Endothelial cell of umbilical vein (primary cell): ENCODE results near the gene VANGL1. TPM values are rescaled to one million over a fixed set of nuclear protein-coding genes. Genes with fewer than 3 reads are reported as not detected.

Experiments used
- BruUV-seq: library from RNA; stranded (reverse); fragments of 400-500 nt; replicated peaks from 2 replicates; lab custom pipeline; 2021; lab: Mats Ljungman, UMichigan
- CTCF ChIA-PET: fragments of 300-600, 350-600 bp; sonication (Branson Sonifier 250); formaldehyde crosslinking; loops from one replicate; lab custom pipeline; 2021; ENCODE audit warnings: antibody characterized with exemption, inconsistent platforms; lab: Charles Lee
- POLR2A ChIA-PET: fragments of 300-600, 350-600 bp; sonication (Branson Sonifier 250); formaldehyde crosslinking; loops from one replicate; lab custom pipeline; 2021; ENCODE audit warnings: antibody characterized with exemption, inconsistent platforms; lab: Charles Lee
- DNase-seq: peaks from one replicate; pipeline ENCODE4 v3.0.0-alpha.2; 2011; ENCODE audit warnings: low read depth, low spot score
- FAIRE-seq: peaks from 2 replicates; lab custom pipeline; 2011; peaks lifted over from hg19 to GRCh38; lab: Jason Lieb, UNC
- H2AFZ ChIP-seq: 2 replicates; pipeline ENCODE4 v1.6.0; 2012; ENCODE audit warnings: low read depth, low read length, control low read depth, inconsistent platforms
- H3K27ac ChIP-seq: 2 replicates; pipeline ENCODE4 v1.5.1; 2011; ENCODE audit warnings: low read depth, mild to moderate bottlenecking, control low read depth, low read length, moderate library complexity; ENCODE audit not compliant: insufficient read depth
- H3K27me3 ChIP-seq, 2 experiments: 2 replicates each; pipeline versions ENCODE4 v1.6.0 to v1.6.1; 2011; ENCODE audit warnings: low read length in 2 of 2, mixed read lengths in 1 of 2; ENCODE audit not compliant: control insufficient read depth in 2 of 2, insufficient read depth in 2 of 2
- H3K36me3 ChIP-seq, 2 experiments: 2 replicates in 1 of 2; 3 replicates in 1 of 2; pipeline ENCODE4 v1.5.1; 2011; ENCODE audit warnings: low read length in 2 of 2, mild to moderate bottlenecking in 1 of 2, moderate library complexity in 1 of 2; ENCODE audit not compliant: control insufficient read depth in 2 of 2, insufficient read depth in 2 of 2; ENCODE audit errors: extremely low read depth in 1 of 2
- H3K4me1 ChIP-seq: 3 replicates; pipeline ENCODE4 v1.5.1; 2011; ENCODE audit warnings: mild to moderate bottlenecking, low read length; ENCODE audit not compliant: control insufficient read depth, insufficient read depth; ENCODE audit errors: extremely low read depth
- H3K4me2 ChIP-seq: 2 replicates; pipeline ENCODE4 v1.6.1; 2011; ENCODE audit warnings: low read length, control low read depth, mixed read lengths; ENCODE audit not compliant: insufficient read depth
- H3K4me3 ChIP-seq, 3 experiments: fragments of 200-600 bp in 1 of 3; sonication (generic), shearing (Covaris generic) in 1 of 3; replicated peaks in 1 of 3; 2 replicates each; pipeline ENCODE4 v1.5.1; 2011 to 2016; ENCODE audit warnings: control low read depth in 3 of 3, low read length in 3 of 3, mild to moderate bottlenecking in 2 of 3, inconsistent platforms in 1 of 3, low read depth in 1 of 3, moderate library complexity in 1 of 3; ENCODE audit not compliant: insufficient read depth in 1 of 3
- H3K79me2 ChIP-seq: 2 replicates; pipeline ENCODE4 v1.6.0; 2012; ENCODE audit warnings: low read length, inconsistent platforms; ENCODE audit not compliant: control insufficient read depth, insufficient read depth
- H3K9ac ChIP-seq: replicated peaks from 2 replicates; pipeline ENCODE3; 2011; ENCODE audit warnings: low read length, control low read depth; ENCODE audit not compliant: insufficient read depth; ENCODE audit errors: extremely low read depth
- H3K9me1 ChIP-seq: replicated peaks from 3 replicates; pipeline ENCODE4 v1.6.0; 2011; ENCODE audit warnings: mild to moderate bottlenecking, low read length; ENCODE audit not compliant: control insufficient read depth, insufficient read depth; ENCODE audit errors: extremely low read depth
- H3K9me3 ChIP-seq: replicated peaks from 2 replicates; pipeline ENCODE4 v1.5.1; 2012; ENCODE audit warnings: low read length, inconsistent platforms; ENCODE audit not compliant: control insufficient read depth, insufficient read depth
- H4K20me1 ChIP-seq: replicated peaks from 2 replicates; pipeline ENCODE3; 2011; ENCODE audit warnings: mild to moderate bottlenecking, low read length; ENCODE audit not compliant: control insufficient read depth, insufficient read depth; ENCODE audit errors: extremely low read depth
- EZH2 ChIP-seq: IDR thresholded peaks from 2 replicates; pipeline ENCODE4 v1.6.1; 2012; ENCODE audit warnings: borderline replicate concordance, low read depth, mild to moderate bottlenecking, moderate library complexity, low read length, inconsistent platforms; ENCODE audit not compliant: severe bottlenecking
- FOS ChIP-seq: IDR thresholded peaks from 2 replicates; pipeline ENCODE4 v1.6.1; 2011; ENCODE audit warnings: mild to moderate bottlenecking, low read length, moderate library complexity, borderline replicate concordance; ENCODE audit not compliant: insufficient read depth
- GATA2 ChIP-seq: IDR thresholded peaks from 2 replicates; pipeline ENCODE4 v1.7.0; 2011; ENCODE audit warnings: low read depth, mild to moderate bottlenecking, moderate library complexity, mixed read lengths, low read length; ENCODE audit not compliant: insufficient read length, insufficient read depth
- JUN ChIP-seq: IDR thresholded peaks from 2 replicates; pipeline ENCODE4 v1.6.1; 2011; ENCODE audit warnings: borderline replicate concordance, low read depth; ENCODE audit not compliant: insufficient read length, insufficient read depth
- MYC ChIP-seq: IDR thresholded peaks from one replicate; pipeline ENCODE4 v1.6.1; 2011; ENCODE audit warnings: mild to moderate bottlenecking, low read depth, low read length
- POLR2A ChIP-seq: IDR thresholded peaks from 2 replicates; pipeline ENCODE4 v1.6.1; 2012; ENCODE audit warnings: low read depth, mild to moderate bottlenecking, control low read depth, low read length
- POLR2AphosphoS5 ChIP-seq: IDR thresholded peaks from 2 replicates; pipeline ENCODE4 v1.6.1; 2012; ENCODE audit warnings: low read depth, mild to moderate bottlenecking, control low read depth, low read length, moderate library complexity; ENCODE audit not compliant: insufficient read depth
- dilution Hi-C: fragments of 300-500 bp; cut with MboI; formaldehyde crosslinking; loops from one replicate; pipeline ENCODE4 v1.15.0; 2019; ENCODE audit warnings: low sequenced_read_pairs; ENCODE audit not compliant: extremely low pct_ligation_motif_present
- intact Hi-C: fragments of 100-400 bp; cut with micrococcal nuclease; formaldehyde crosslinking; loops from one replicate; pipeline ENCODE4 v1.10.0; 2022
- polyA plus RNA-seq, 4 experiments: library from polyadenylated mRNA; depleted of rRNA in 3 of 4; stranded (reverse) in 3 of 4; unstranded in 1 of 4; fragments of >200 nt; gene quantifications; 2 replicates each; pipeline versions ENCODE4 v1.2.1 to v1.2.3, GENCODE V29; 2011 to 2012; ENCODE audit warnings: missing spikeins in 1 of 4
- total RNA-seq: library from RNA; stranded (reverse); gene quantifications from 2 replicates; pipeline ENCODE4 v1.2.3, GENCODE V29; 2021
- TF ChIP-seq, protein P1 (sequence below): IDR thresholded peaks from 2 replicates; pipeline ENCODE4 v1.6.1; 2011; ENCODE audit not compliant: insufficient read depth, insufficient read length
- TF ChIP-seq, protein P2 (sequence below), 2 donors: IDR thresholded peaks; 1 replicate in 1 of 2; 2 replicates in 1 of 2; pipeline ENCODE4 v1.5.1; 2011; ENCODE audit warnings: low read length in 2 of 2, mild to moderate bottlenecking in 2 of 2, moderate library complexity in 2 of 2, control low read depth in 1 of 2, inconsistent platforms in 1 of 2, low read depth in 1 of 2; ENCODE audit not compliant: insufficient read depth in 1 of 2; ENCODE audit errors: extremely low read depth in 1 of 2

The VANGL1 gene
- total and polyA plus RNA-seq, 2 donors (not counting 3 experiments of a cell fraction or from before 2014, with no cell fraction given) = 15.0 to 24.8 TPM

DNA sequence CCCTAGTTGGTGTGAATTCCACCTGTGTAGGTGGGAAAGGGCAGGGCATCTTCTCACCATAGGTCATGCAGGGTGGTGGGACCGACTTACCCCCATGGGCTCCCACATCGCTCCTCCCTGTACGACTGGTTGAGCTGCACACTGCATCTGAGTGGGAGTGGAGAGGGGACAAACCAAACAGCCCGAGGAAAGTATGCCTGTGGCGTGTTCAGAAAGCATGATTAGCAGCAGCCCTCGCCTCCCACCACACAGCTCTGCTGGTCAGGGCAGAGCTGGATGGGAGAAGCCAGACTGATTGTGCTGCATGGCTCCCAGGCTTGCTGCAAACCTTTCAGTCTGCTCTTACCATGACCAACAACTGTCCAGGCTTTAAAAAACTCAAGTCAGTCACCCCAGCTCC is 24.4 kb downstream of the VANGL1 start:
- Histone ChIP-seq H3K9ac (no peak overlapping the region), H3K79me2 (peaks cover 4% of the 10 kb centered on the region), H3K4me3 (no peak overlapping the region), H3K27ac (no peak overlapping the region), H3K4me2 (no peak overlapping the region), H3K27me3 (no peaks in the 10 kb centered on the region), H3K9me1 (no peaks in the 10 kb centered on the region), H3K9me3 (no peaks in the 10 kb centered on the region), H4K20me1 (peaks cover 3% of the 10 kb centered on the region), H2AFZ (no peak overlapping the region), H3K36me3 (peaks cover 6 to 16% of the 10 kb centered on the region in 2 experiments), H3K4me1 (peaks cover 9% of the 10 kb centered on the region)
- dilution Hi-C loops = no loop called here
- TF ChIP-seq MYC = no peak
- no peak for TF ChIP-seq JUN
- TF ChIP-seq POLR2AphosphoS5 = no peak
- no peak for TF ChIP-seq POLR2A
- TF ChIP-seq, protein P1, sequence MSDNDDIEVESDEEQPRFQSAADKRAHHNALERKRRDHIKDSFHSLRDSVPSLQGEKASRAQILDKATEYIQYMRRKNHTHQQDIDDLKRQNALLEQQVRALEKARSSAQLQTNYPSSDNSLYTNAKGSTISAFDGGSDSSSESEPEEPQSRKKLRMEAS = no peak
- no peak for TF ChIP-seq FOS
- no peak for TF ChIP-seq EZH2
- TF ChIP-seq GATA2 = no peak
- TF ChIP-seq, protein P2, sequence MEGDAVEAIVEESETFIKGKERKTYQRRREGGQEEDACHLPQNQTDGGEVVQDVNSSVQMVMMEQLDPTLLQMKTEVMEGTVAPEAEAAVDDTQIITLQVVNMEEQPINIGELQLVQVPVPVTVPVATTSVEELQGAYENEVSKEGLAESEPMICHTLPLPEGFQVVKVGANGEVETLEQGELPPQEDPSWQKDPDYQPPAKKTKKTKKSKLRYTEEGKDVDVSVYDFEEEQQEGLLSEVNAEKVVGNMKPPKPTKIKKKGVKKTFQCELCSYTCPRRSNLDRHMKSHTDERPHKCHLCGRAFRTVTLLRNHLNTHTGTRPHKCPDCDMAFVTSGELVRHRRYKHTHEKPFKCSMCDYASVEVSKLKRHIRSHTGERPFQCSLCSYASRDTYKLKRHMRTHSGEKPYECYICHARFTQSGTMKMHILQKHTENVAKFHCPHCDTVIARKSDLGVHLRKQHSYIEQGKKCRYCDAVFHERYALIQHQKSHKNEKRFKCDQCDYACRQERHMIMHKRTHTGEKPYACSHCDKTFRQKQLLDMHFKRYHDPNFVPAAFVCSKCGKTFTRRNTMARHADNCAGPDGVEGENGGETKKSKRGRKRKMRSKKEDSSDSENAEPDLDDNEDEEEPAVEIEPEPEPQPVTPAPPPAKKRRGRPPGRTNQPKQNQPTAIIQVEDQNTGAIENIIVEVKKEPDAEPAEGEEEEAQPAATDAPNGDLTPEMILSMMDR (IDR thresholded peaks at IDR 0.05; ENCODE audit: extremely low read depth in 1 of 2, insufficient read depth in 1 of 2, low read depth in 1 of 2, low read length in 2 of 2) = no peak
- intact Hi-C loops = no loop called here
- FAIRE-seq = no peak
- no TSS peak for BruUV-seq
- no peak for DNase-seq
- CTCF ChIA-PET = interaction anchor here (1.5 kb wide), 2 partner anchors 40 to 58 kb away, joined by 4 to 5 read pairs; no protein-coding TSS in a partner anchor
- POLR2A ChIA-PET = no interaction called here
